Stimulated activated CD4-positive, alpha-beta T cell treated with anti-CD3 and anti-CD28 coated beads, Interleukin-2, amount 100 ng/mL, for 4 hours (primary cell): ENCODE data around the gene C2.
"Not testable (repeated sequence)": the region's sequence is repeated elsewhere in the genome, so short reads cannot be mapped to it uniquely, and the experiment has no call there.

Experiments
- DNase-seq: peaks from one replicate; pipeline ENCODE4 v3.0.0-alpha.2; 2020; ENCODE audit warnings: low read depth

Gene C2

GRCh38 chr6:31927863-31928671 lies 550 bp downstream of the C2 start:
- DNase-seq = no peak

DNA sequence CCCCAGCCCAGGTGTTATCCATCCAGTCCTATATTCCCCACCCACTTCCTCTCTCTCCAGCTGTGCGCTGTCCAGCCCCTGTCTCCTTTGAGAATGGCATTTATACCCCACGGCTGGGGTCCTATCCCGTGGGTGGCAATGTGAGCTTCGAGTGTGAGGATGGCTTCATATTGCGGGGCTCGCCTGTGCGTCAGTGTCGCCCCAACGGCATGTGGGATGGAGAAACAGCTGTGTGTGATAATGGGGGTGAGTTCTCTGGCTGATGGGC lies 1.1 kb downstream of the C2 start:
- DNase-seq = no peak

DNA sequence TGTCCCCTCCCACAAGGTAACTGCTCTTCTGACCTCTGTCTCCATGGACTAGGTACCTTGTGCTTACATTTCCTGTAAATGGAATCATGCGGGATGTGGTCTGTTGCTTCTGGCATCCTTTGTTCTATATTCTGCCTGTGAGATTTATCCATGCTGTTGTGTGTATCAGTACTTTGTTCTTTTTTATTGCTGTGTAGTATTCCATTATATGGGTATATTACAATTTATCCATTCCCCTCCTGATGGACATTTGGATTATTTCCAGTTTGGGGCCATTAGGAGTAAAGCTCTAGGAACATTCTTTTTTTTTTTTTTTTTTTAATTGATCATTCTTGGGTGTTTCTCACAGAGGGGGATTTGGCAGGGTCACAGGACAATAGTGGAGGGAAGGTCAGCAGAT lies 3.4 kb downstream of the C2 start:
- DNase-seq = no peak

GRCh38 chr6:31932137-31932536 lies 4.6 kb downstream of the C2 start:
- not testable (repeated sequence) for DNase-seq

- DNase-seq = no peak
These were observed 6.0 kb downstream of the C2 start for GRCh38 chr6:31933537-31933936.

DNA sequence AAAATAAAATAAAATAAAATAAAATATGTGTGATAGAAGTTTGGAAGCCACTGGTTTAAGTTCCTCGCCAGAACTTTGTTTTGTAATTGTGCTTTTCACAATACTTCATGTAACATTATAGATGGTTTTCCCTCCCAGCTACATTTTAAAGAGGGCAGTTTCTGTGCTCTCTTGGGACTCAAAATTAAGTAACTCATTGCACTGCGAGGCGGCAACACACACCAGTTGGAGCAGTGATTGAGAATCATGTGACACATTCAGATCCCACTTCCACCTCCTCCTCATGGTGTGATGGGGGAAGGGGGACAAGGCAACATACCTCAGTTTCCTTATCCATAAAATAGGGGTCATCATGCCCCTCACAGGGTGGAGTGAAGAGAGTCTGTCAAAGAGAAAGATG lies 7.5 kb downstream of the C2 start:
- no peak for DNase-seq

DNA sequence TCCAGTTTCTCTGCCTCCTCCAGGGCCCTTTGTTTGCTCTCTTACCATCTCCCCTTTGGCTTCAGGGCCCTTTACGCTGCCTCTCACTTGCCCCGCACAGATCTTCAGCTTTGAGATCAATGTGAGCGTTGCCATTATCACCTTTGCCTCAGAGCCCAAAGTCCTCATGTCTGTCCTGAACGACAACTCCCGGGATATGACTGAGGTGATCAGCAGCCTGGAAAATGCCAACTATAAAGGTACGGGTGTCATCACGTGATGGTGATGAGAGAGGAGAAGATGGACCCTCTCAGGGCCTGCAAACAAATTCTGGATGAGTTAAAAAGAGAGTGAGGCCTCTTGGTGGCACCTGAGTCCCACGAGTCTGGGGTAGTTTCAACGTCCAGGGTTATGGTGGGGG lies 8.3 kb downstream of the C2 start:
- no peak for DNase-seq

DNA sequence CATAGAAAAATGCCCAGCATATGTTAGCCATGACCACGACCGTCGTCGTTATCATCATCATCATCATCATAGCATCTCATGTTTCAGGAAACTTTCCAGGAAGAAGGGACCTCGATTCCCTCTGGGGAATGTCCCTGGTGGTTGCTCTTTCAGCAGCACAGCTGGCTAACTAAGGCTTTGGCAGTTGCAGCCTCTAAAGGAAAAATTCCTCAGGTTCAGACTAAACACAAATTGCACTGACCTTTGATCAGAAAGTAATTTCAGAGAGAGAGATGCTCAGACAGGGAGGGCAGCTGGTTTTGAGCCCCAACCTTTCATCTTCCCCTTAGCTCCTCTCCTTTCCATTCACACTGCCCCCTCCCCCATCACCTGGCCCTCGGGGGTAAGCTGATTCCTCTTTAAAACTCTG lies 12.7 kb downstream of the C2 start:
- no peak for DNase-seq

DNA sequence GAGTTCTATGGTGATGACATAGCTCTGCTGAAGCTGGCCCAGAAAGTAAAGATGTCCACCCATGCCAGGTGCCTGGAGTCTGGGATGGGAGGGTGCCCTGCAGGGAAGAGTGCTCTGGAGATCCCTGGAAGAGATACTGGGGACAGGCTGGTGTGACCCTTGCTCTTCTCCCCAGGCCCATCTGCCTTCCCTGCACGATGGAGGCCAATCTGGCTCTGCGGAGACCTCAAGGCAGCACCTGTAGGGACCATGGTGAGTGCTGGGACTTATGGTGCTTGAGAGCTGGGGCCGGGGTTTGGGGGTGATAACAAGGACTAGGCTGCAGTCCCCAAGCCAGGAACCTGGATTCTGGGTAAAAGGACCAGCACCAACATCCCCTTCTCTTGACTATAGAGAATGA lies 16.2 kb downstream of the C2 start:
- no peak for DNase-seq

DNA sequence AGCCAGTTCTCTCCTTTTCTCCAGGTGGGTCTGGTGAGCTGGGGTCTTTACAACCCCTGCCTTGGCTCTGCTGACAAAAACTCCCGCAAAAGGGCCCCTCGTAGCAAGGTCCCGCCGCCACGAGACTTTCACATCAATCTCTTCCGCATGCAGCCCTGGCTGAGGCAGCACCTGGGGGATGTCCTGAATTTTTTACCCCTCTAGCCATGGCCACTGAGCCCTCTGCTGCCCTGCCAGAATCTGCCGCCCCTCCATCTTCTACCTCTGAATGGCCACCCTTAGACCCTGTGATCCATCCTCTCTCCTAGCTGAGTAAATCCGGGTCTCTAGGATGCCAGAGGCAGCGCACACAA lies 17.6 kb downstream of the C2 start:
- no peak for DNase-seq

DNA sequence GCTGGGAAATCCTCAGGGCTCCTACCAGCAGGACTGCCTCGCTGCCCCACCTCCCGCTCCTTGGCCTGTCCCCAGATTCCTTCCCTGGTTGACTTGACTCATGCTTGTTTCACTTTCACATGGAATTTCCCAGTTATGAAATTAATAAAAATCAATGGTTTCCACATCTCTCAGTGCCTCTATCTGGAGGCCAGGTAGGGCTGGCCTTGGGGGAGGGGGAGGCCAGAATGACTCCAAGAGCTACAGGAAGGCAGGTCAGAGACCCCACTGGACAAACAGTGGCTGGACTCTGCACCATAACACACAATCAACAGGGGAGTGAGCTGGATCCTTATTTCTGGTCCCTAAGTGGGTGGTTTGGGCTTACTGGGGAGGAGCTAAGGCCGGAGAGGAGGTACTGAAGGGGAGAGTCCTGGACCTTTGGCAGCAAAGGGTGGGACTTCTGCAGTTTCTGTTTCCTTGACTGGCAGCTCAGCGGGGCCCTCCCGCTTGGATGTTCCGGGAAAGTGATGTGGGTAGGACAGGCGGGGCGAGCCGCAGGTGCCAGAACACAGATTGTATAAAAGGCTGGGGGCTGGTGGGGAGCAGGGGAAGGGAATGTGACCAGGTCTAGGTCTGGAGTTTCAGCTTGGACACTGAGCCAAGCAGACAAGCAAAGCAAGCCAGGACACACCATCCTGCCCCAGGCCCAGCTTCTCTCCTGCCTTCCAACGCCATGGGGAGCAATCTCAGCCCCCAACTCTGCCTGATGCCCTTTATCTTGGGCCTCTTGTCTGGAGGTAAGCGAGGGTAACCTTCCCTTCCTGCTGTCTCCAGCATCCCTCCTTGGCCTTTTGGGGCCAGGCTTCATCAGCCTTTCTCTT lies 18.2 kb downstream of the C2 start, which contains the start of gene CFB:
Gene CFB, plus strand, starts transcription at position 589 of the 863 bp plus-strand sequence. Its CDS starts 127 bp downstream, at position 716.
- no peak for DNase-seq

GRCh38 chr6:31946370-31946885 lies 18.9 kb downstream of the C2 start:
- DNase-seq = no peak

DNA sequence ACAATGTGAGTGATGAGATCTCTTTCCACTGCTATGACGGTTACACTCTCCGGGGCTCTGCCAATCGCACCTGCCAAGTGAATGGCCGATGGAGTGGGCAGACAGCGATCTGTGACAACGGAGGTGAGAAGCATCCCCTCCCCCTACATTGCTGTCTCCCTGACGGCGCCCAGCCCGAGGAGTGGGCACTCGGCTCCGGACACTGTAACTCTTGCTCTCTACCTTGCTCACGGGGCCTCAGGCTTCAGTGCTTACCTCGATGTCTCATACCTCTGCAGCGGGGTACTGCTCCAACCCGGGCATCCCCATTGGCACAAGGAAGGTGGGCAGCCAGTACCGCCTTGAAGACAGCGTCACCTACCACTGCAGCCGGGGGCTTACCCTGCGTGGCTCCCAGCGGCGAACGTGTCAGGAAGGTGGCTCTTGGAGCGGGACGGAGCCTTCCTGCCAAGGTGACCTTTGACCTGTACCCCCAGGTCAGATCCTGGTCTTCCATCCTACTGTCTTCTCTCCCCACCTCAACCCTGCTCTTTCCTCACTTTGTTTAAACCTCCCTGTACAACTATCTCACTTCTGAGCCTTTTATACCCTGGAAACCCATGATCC lies 19.7 kb downstream of the C2 start:
- no peak for DNase-seq

DNA sequence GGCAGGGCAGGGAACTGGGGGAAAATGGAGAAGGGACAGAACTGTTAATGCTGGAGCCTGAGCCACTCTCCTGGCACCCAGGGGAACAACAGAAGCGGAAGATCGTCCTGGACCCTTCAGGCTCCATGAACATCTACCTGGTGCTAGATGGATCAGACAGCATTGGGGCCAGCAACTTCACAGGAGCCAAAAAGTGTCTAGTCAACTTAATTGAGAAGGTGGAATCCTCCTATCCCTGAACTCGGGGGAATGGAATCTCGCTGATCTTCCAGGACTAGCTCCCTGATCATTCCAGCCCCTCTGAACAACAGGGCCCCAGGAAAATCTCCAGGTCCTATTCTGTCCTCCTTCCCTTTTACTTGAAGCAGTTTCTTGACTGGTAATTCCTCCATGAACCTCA lies 20.3 kb downstream of the C2 start:
- DNase-seq = no peak

GRCh38 chr6:31948306-31948705 lies 20.8 kb downstream of the C2 start:
- no peak for DNase-seq

DNA sequence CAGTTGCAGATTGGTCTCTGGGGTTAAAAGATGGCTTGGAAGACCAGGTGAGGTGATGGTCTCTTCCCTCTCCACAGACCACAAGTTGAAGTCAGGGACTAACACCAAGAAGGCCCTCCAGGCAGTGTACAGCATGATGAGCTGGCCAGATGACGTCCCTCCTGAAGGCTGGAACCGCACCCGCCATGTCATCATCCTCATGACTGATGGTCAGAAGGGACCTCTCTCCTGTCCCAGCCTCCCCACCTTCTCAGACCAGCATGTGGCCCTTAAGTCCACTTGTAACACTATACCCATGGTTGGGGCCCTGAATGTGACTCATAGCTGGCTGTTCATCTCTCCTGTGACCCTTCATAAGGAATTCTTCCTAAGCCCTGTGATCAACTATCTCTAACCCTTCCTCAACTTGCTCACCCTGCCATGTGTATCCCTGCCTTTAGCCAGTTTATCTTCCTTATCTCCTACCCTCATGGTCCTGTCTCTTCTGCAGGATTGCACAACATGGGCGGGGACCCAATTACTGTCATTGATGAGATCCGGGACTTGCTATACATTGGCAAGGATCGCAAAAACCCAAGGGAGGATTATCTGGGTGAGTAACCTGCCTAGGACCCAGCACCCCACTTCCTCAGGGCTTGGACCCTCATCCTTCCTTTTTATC lies 21.4 kb downstream of the C2 start:
- no peak for DNase-seq

DNA sequence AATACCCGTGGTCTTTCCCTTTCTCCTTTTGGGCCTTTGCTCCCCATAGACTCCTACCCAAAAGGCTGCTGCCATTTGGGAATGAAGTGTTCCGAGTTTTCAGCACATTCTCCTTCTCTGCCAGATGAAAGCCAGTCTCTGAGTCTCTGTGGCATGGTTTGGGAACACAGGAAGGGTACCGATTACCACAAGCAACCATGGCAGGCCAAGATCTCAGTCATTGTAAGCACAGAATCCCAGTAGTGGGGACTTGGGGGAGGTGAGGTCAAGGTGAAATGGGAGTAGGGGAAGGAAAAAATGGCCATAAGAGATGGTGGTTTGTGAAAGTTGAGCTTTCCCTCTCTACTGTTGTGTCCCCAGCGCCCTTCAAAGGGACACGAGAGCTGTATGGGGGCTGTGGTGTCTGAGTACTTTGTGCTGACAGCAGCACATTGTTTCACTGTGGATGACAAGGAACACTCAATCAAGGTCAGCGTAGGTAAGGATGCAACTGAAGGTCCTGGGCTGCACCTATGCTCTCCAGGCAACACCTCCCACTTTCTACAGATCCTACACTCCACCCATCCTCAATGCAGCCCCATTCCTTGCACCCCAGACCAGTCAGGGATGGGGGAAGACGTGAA lies 22.5 kb downstream of the C2 start:
- DNase-seq = no peak

GRCh38 chr6:31952140-31952805 lies 24.8 kb downstream of the C2 start:
- no peak for DNase-seq

GRCh38 chr6:31952890-31953289 lies 25.4 kb downstream of the C2 start:
- DNase-seq = no peak

- no peak for DNase-seq
These were observed 27.0 kb downstream of the C2 start for GRCh38 chr6:31954511-31954910.

GRCh38 chr6:31956796-31957195 lies 29.3 kb downstream of the C2 start:
- no peak for DNase-seq

- DNase-seq = no peak
These were observed 30.9 kb downstream of the C2 start for GRCh38 chr6:31958412-31958740.
